Measurements from ENCODE around the gene EPB41L2. TPM values are rescaled to one million over a fixed set of nuclear protein-coding genes. Genes with fewer than 3 reads are reported as not detected.

The EPB41L2 gene
- total and polyA plus RNA-seq, 2 experiments from 2014 or later, result 27.4 to 35.8 TPM

- TF ChIP-seq CTCF (IDR thresholded peaks at IDR 0.05; ENCODE audit: poor library complexity) (no peak), EZH2 (IDR thresholded peaks at IDR 0.05; ENCODE audit: borderline replicate concordance) (no peak)
- H3K36me3 ChIP-seq (replicated peaks; ENCODE audit: insufficient read depth, low read depth), result no peaks in the 10 kb centered on the region
- H3K4me3 ChIP-seq, result no peak overlapping the region
- H3K9me2 ChIP-seq (replicated peaks; ENCODE audit: insufficient read depth), result no peaks in the 10 kb centered on the region
- H3K79me2 ChIP-seq, result peaks cover 5% of the 10 kb centered on the region
- no peak overlapping the region for H3K4me2 ChIP-seq
- no peaks in the 10 kb centered on the region for H3K9me3 ChIP-seq (ENCODE audit: low read depth)
- no peaks in the 10 kb centered on the region for H4K20me1 ChIP-seq (ENCODE audit: insufficient read depth, poor library complexity, severe bottlenecking)
- peak overlapping the region; percentile 3 for H3K27ac ChIP-seq
- H2AFZ ChIP-seq, result no peak overlapping the region
- 65% methylated on average over 4 of the region's 4 CpGs for WGBS (ENCODE audit: low lambda C conversion rate, missing lambda C conversion rate)
- peaks cover 45% of the 10 kb centered on the region for H3K4me1 ChIP-seq (ENCODE audit: insufficient read depth)
- no peaks in the 10 kb centered on the region for H3K27me3 ChIP-seq
- no peak for DNase-seq (ENCODE audit: low spot score)
Measured at GRCh38 chr6:130937942-130938604, 125.0 kb downstream of the EPB41L2 start.

- WGBS (ENCODE audit: low lambda C conversion rate, missing lambda C conversion rate), result 93% methylated on average over 5 of the region's 5 CpGs
- Histone ChIP-seq H3K4me2 (no peak overlapping the region), H3K36me3 (replicated peaks; ENCODE audit: insufficient read depth, low read depth) (no peaks in the 10 kb centered on the region)
Measured at GRCh38 chr6:130936933-130937332, 126.1 kb downstream of the EPB41L2 start.

GRCh38 chr6:130935978-130936377, 127.1 kb downstream of the EPB41L2 start:
- no peaks in the 10 kb centered on the region for H3K36me3 ChIP-seq (replicated peaks; ENCODE audit: insufficient read depth, low read depth)

More at GRCh38 chr6:130936933-130937332, 126.1 kb downstream of the EPB41L2 start:
- TF ChIP-seq CTCF (IDR thresholded peaks at IDR 0.05; ENCODE audit: poor library complexity) (no peak), EZH2 (IDR thresholded peaks at IDR 0.05; ENCODE audit: borderline replicate concordance) (no peak), EZH2phosphoT487 (IDR thresholded peaks at IDR 0.05; ENCODE audit: low read depth, severe bottlenecking, unreplicated experiment) (no peak)
- Histone ChIP-seq H3K9me2 (replicated peaks; ENCODE audit: insufficient read depth) (no peaks in the 10 kb centered on the region), H3K4me1 (ENCODE audit: insufficient read depth) (peaks cover 49% of the 10 kb centered on the region), H3K27ac (no peak overlapping the region), H2AFZ (no peak overlapping the region), H3K4me3 (no peak overlapping the region), H3K9me3 (ENCODE audit: low read depth) (no peaks in the 10 kb centered on the region), H3K27me3 (no peaks in the 10 kb centered on the region), H3K79me2 (peaks cover 9% of the 10 kb centered on the region), H4K20me1 (ENCODE audit: insufficient read depth, poor library complexity, severe bottlenecking) (no peaks in the 10 kb centered on the region)
- no peak for DNase-seq (ENCODE audit: low spot score)

More at GRCh38 chr6:130935978-130936377, 127.1 kb downstream of the EPB41L2 start:
- Histone ChIP-seq H3K4me3 (no peak overlapping the region), H3K27ac (peak overlapping the region; percentile 23), H3K9me2 (replicated peaks; ENCODE audit: insufficient read depth) (no peaks in the 10 kb centered on the region), H3K9me3 (ENCODE audit: low read depth) (no peaks in the 10 kb centered on the region), H3K4me2 (peak overlapping the region; percentile 18), H2AFZ (no peak overlapping the region), H3K4me1 (ENCODE audit: insufficient read depth) (peaks cover 49% of the 10 kb centered on the region), H3K27me3 (no peaks in the 10 kb centered on the region), H4K20me1 (ENCODE audit: insufficient read depth, poor library complexity, severe bottlenecking) (no peaks in the 10 kb centered on the region), H3K79me2 (peaks cover 14% of the 10 kb centered on the region)
- TF ChIP-seq EZH2phosphoT487 (IDR thresholded peaks at IDR 0.05; ENCODE audit: low read depth, severe bottlenecking, unreplicated experiment) (no peak), CTCF (IDR thresholded peaks at IDR 0.05; ENCODE audit: poor library complexity) (no peak), EZH2 (IDR thresholded peaks at IDR 0.05; ENCODE audit: borderline replicate concordance) (no peak)
- DNase-seq (ENCODE audit: low spot score), result no peak
